Fibroblast of skin of right quadriceps (primary cell): ENCODE measurements around the gene DOHH.
"Not testable (repeated sequence)": the region's sequence is repeated elsewhere in the genome, so short reads cannot be mapped to it uniquely, and the experiment has no call there.

Source experiments
- DNase-seq: peaks from one replicate; pipeline ENCODE4 v3.0.0-alpha.2; 2013

The DOHH gene

GRCh38 chr19:3534375-3535234, 34.1 kb upstream of the DOHH start:
- DNase-seq = no peak

DNA sequence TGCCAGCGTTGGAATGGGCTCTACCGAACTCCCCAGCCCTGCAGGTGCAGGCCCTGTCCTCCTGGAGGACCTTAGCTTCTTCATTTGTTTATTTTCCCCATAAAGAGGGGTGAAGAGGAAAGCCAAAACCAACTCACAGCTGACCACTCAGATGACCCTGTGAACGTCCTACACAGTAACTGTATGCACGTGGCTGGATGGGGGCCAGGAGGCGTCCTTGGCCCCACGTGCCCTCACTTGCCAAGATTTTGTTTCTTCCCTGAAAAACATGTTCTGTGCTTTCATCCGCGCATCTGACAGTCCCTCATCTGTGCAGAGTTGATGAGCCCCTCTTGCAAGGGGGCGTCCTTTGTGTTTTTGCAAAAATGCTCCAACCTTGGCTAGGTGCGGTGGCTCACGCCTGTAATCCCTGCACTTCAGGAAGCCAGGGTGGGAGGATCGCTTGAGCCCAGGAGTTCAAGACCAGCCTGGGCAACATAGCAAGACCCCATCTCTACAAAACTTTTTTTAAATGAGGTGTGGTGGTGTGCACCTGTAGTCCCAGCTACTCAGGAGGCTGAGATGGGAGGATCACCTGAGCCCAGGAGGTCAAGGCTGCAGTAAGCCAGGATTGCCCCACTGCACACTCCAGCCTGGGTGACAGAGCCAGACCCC, 33.2 kb upstream of the DOHH start:
- no peak for DNase-seq

GRCh38 chr19:3533033-3533432, 32.6 kb upstream of the DOHH start:
- DNase-seq = no peak

GRCh38 chr19:3532154-3532786, 31.8 kb upstream of the DOHH start:
- DNase-seq = no peak

- no peak for DNase-seq
These were observed 31.2 kb upstream of the DOHH start for GRCh38 chr19:3531716-3532115.

DNA sequence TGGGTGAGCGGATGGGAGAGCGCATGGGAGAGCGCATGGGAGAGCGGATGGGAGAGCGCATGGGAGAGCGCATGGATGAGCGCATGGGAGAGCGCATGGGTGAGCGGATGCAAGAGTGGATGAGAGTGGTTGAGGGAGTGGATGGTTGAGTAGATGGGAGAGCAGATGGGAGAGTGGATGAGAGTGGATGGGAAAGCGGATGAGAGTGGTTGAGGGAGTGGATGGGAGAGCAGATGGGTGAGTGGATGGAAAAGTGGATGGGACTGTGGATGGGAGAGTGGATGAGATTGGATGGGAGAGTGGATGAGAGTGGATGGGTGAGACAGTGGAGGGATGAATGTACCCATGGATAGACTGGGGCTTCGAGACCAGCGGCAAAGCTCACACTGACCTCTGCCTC, 29.9 kb upstream of the DOHH start:
- no peak for DNase-seq

- DNase-seq = not testable (repeated sequence)
These were observed 28.8 kb upstream of the DOHH start for GRCh38 chr19:3529299-3529698.

GRCh38 chr19:3528539-3529211, 28.2 kb upstream of the DOHH start:
- DNase-seq = no peak

DNA sequence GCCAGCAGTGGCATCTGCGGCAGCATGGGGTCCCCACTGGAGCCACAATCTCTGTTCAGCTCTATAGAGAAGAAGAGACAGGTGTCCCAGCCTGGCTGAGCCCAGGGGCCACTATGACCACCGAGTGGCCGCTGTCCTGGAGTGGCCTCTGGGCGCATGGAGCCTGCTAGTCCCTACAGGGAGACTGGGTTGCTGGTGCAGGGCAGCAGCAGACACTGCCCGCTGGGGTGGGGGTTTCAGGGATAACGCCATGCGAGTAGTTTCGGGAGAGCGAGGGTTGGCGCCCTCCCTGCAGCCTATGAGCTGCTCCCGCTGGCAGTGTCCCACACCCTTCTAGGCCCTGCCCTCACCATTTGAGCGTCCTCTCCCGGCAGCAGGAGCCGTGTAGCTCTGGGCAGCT, 27.6 kb upstream of the DOHH start:
- no peak for DNase-seq

DNA sequence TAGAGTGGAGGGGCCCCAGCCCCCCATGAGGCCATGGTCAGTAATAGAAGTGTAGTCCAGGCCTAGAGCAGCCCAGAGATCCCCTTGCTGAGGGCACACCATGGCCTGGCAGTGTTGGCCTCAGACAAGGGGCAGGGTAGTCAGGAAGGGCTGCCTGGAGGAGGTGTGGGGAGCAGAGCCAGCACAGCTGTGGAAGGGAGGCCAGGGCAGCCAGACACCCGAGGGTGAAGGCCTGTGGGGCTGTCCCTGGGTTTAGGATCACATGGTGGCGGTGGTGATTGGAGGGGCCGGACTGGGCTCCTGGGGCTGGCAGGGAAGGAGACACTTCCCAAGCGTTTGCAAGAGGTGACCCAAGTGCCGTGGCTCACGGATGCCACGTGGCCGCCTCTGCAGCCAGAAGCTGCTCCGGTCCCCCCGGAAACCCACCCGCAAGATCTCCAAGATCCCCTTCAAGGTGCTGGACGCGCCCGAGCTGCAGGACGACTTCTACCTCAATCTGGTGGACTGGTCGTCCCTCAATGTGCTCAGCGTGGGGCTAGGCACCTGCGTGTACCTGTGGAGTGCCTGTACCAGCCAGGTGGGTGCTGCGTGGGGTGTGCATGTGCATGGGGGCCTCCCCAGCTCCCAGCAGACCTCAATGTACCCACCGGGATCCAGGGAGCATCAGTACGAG, 26.9 kb upstream of the DOHH start:
- no peak for DNase-seq

GRCh38 chr19:3526507-3527237, 26.2 kb upstream of the DOHH start:
- DNase-seq = no peak

- DNase-seq = no peak
These were observed 24.5 kb upstream of the DOHH start for GRCh38 chr19:3524904-3525451.

DNA sequence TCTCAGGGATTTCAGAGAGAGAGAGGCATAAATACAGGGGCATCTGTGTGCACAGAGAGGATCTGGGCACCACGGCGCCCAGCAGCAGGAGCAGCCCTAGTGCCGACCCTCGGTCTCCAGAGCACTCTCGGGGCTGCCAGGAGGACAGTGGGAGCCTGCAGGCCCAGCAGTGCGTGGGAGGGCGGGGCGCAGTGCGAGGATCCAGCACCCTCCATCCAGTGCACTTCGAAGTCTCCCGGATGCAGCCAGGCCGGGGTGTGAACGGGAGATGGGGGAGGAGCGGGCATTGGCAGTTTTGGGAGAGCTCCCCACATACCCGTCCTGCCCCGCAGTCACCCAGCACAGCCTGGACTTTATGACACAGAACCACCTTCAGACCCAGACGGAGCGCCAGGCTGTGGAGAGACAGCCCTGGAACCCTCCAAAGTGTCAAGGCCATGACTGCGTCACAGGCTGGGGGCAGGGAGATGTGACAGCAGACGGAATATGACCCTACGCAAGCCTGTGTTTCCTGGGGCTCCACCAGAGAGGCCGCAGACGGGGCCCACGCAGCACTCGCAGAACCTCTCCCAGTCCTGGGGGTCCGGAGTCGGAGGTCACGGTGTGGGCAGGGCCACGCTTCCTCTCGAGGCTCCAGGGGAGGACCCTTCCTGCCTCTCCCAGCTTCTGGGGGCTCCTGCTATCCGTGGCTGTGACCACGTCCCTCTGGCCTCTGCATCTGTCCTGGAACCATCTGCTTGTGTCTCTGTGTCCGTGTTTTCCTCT, 23.8 kb upstream of the DOHH start:
- no peak for DNase-seq

GRCh38 chr19:3523361-3524077, 23.0 kb upstream of the DOHH start:
- no peak for DNase-seq

GRCh38 chr19:3522421-3523360, 22.2 kb upstream of the DOHH start:
- DNase-seq = no peak

DNA sequence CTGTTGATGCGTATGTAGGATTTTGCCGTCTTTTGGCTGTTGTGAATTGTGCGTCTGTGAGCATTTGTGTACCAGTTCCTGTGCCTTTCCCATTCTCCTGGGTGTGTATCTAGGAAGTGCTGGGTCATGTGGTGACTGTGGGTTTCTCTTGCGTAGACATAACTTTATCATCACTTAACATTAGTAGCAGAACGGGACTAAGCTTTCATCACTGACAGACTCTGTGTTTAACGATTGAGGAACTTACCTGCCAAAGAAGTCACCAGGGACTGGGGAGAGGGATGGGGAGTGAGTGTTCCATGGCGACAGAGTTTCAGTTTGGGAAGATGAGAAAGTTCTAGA, 20.6 kb upstream of the DOHH start:
- DNase-seq = no peak

DNA sequence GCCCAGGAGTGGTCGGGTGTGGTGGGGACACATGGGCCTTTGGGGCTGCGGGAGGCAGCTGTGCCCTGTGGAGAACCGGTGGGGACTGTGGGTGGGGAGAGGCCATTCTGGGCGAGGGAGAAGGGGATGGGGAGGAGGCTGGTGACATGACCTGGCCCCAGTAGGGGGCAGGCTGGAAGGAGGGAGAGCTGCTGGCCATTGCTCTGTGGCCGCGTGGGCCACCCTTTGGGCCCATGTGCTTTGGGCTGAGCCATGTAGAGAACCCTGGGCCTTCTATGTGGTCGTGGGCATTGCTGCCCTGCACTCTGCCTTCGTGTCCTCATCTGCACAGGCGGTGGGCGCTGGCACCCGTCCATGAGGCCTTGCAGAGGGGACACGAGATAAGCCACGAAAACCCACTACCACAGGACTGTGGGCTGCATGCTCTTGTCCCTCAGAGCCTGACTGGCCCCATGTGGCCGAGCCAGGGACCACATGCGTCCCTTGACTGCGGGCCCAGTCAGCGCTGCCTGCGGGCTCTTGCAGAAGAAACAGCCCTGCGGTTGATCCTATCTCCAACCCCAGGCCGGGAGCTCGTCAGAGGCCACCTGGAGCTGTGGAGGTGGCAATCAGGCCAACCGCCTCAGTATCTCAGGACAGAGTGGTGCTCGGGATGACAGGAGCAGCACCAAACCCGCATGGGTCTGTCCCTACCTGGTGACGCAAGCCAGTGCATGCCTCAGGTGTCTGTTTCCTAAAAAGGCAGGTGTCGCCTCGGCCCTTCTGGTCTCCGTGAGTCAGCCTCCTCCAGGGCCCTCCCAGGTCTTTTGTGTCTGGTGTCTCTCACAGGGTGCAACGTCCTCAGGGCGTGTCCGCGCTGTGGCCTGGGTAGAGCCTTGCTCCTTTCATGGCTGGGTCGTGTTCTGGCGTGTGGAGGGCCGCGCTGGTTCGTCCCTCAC, 20.0 kb upstream of the DOHH start:
- DNase-seq = no peak

DNA sequence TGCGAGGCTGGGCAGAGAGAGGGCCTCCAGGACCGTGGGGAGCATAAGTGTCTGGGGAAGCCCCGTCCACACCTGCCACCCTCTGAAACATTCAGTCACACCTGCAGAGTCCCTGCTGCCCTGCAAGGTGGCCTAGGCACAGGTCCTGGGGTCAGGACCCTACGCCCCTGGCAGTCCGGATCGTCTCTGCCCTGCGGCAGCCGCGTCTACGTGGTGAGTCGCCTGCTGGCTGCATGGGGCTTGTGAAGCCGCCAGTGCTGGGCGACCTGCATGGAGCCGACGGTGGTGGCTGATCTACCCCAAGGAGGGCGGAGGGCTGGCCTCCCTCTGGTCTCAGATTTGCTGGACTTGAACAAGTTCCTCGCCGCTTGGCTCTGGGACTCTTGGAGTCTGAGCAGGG, 18.7 kb upstream of the DOHH start:
- no peak for DNase-seq
